Immature natural killer cell (primary cell): ENCODE results near the gene AOPEP. TPM values are rescaled to one million over a fixed set of nuclear protein-coding genes. Genes with fewer than 3 reads are reported as not detected.

ENCODE experiments used
- DNase-seq, 3 donors: peaks; one replicate each; pipeline ENCODE4 v3.0.0; 2022; ENCODE audit warnings: mixed read lengths in 1 of 3
- H3K27ac Mint-ChIP-seq, 6 donors: one replicate each; pipeline ENCODE4 v1.8.0; 2020; ENCODE audit warnings: mixed read lengths in 6 of 6, mild to moderate bottlenecking in 5 of 6, inconsistent platforms in 4 of 6, moderate library complexity in 3 of 6
- H3K27me3 Mint-ChIP-seq, 3 donors: one replicate each; pipeline ENCODE4 v1.8.0; 2020 to 2021; ENCODE audit warnings: low read depth in 3 of 3, mild to moderate bottlenecking in 3 of 3, mixed read lengths in 3 of 3, moderate library complexity in 3 of 3, inconsistent platforms in 1 of 3
- H3K36me3 Mint-ChIP-seq, 3 donors: one replicate each; pipeline ENCODE4 v1.8.0; 2020; ENCODE audit warnings: mixed read lengths in 3 of 3, inconsistent platforms in 2 of 3, mild to moderate bottlenecking in 2 of 3
- H3K4me1 Mint-ChIP-seq, 2 donors: one replicate each; pipeline ENCODE4 v1.8.0; 2020; ENCODE audit warnings: inconsistent platforms in 2 of 2, mild to moderate bottlenecking in 2 of 2, mixed read lengths in 2 of 2, moderate library complexity in 1 of 2
- H3K4me3 Mint-ChIP-seq, 5 donors: one replicate each; pipeline ENCODE4 v1.8.0; 2020; ENCODE audit warnings: mild to moderate bottlenecking in 5 of 5, mixed read lengths in 5 of 5, inconsistent platforms in 3 of 5, moderate library complexity in 3 of 5
- H3K9me3 Mint-ChIP-seq, 6 donors: one replicate each; pipeline ENCODE4 v1.8.0; 2020; ENCODE audit warnings: mild to moderate bottlenecking in 6 of 6, mixed read lengths in 6 of 6, inconsistent platforms in 4 of 6, moderate library complexity in 3 of 6
- polyA plus RNA-seq, 3 donors: library from polyadenylated mRNA; unstranded; fragments of 300-500 nt; fragmentation: Illumina TruSeq; gene quantifications; one replicate each; pipeline ENCODE4 v1.2.3, GENCODE V29; 2021

Gene AOPEP
- polyA plus RNA-seq, 3 donors from 2014 or later: 4.1 to 6.5 (median 5.2) TPM

DNA sequence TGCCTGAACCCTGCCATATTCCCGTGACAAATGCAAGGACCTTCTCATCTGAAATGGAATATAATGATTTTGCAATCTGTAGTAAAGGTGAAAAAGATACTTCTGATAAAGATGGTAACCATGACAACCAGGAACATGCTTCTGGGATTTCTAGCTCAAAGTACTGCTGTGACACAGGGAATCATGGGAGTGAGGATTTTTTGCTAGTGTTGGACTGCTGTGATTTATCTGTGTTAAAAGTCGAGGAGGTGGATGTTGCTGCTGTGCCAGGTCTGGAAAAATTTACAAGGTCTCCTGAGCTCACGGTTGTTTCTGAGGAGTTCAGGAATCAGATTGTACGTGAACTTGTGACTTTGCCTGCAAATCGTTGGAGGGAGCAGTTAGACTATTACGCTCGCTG is 33.5 kb downstream of the AOPEP start:
- H3K4me3 Mint-ChIP-seq: no peak overlapping the region
- no peaks in the 10 kb centered on the region for H3K9me3 Mint-ChIP-seq
- peaks cover 9 to 22% (median 19%) of the 10 kb centered on the region in 3 donors for H3K36me3 Mint-ChIP-seq
- no peaks in the 10 kb centered on the region for H3K27me3 Mint-ChIP-seq
- peaks cover 4 to 7% of the 10 kb centered on the region in 2 donors for H3K4me1 Mint-ChIP-seq
- no peak for DNase-seq
- H3K27ac Mint-ChIP-seq: peak overlapping the region in 1 of 6 donors; percentile 11

DNA sequence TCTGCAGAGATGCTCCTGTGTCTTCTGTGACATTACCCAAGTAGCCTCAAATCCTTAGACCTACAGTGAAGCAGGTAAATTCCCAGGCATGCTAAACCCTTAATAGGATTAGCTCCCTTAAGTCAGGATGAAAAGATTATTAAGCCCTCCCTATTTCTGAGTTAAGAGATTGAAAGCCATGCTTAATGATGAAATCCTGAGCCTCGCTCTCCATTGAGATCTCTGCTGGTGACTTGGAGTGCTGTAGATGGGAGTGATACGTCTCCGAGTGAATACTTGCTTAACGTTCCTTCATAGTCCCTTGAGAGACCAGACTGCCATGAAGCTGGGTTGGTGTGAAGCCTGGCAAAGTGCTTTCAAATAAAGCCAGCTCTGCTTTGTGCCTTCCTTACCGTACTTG is 34.2 kb downstream of the AOPEP start:
- Mint-ChIP-seq H3K27ac (peak overlapping the region in 1 of 6 donors; percentile 0), H3K9me3 (no peaks in the 10 kb centered on the region), H3K36me3 (peaks cover 9 to 22% (median 15%) of the 10 kb centered on the region in 3 donors), H3K4me3 (no peak overlapping the region), H3K4me1 (peaks cover 4 to 7% of the 10 kb centered on the region in 2 donors), H3K27me3 (no peaks in the 10 kb centered on the region)
- no peak for DNase-seq

DNA sequence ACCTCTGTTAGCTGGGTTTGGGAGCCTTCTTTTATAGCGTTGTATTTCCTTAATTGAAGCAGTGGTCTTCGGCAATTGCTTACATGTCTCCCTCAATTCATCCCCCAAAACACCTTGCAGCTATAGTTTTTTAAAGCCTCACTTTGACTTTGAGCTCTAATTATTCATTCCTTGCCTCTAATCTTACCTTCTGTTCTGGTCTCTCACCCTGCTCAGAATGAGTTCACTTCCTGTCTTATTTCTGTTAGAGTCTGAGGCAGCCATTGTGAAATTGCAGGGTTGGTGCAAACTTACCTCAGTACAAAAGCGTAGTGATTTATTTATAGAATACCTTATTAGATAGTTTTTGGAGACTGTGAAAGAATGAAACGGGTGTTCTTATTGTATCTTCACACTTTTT is 35.0 kb downstream of the AOPEP start:
- Mint-ChIP-seq H3K4me1 (peaks cover 4 to 7% of the 10 kb centered on the region in 2 donors), H3K27ac (peak overlapping the region in 1 of 6 donors; percentile 51), H3K27me3 (no peaks in the 10 kb centered on the region), H3K36me3 (peaks cover 9 to 22% (median 15%) of the 10 kb centered on the region in 3 donors), H3K4me3 (no peak overlapping the region), H3K9me3 (no peaks in the 10 kb centered on the region)
- no peak for DNase-seq

DNA sequence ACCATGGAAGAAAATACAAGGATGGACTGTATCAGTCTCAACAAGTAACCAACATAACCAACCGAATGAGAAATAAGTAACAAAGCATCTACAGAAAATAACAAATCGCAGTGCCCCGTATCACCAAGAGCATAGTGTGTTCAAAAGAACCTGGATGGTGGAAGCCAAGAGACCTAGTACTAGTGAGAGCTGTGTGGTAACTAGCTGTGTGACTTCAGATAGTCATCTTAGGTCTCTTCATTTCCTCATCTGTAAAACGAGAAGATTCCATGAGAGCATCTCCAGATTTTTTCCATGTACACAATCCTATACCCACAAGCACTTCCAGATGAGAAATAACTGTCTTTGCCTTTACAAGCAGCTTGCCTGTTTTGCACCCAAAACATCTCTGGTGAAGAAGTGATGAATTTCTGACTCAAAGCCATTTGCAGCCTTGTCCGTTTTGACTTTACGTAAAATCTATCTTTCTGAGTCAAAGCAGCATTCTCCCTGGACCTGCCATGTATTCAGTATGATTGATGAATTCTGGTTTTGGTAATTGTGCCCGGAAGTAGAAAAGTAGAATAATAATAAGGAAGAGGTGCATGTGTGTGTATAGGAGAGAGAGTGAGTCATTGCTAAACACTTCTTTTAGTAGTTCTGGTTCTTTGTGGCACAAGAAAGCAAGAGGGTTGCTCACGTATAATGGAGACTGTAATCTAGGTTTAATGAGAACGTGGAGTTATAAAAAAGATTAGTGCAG is 41.0 kb downstream of the AOPEP start:
- Mint-ChIP-seq H3K27ac (no peak overlapping the region), H3K36me3 (peaks cover 5 to 13% (median 10%) of the 10 kb centered on the region in 3 donors), H3K27me3 (no peaks in the 10 kb centered on the region), H3K4me1 (peaks cover 12 to 29% of the 10 kb centered on the region in 2 donors), H3K4me3 (no peak overlapping the region), H3K9me3 (no peaks in the 10 kb centered on the region)
- DNase-seq: no peak

- H3K27me3 Mint-ChIP-seq: no peaks in the 10 kb centered on the region
- H3K27ac Mint-ChIP-seq: no peak overlapping the region
- H3K4me1 Mint-ChIP-seq: peaks cover 12 to 35% of the 10 kb centered on the region in 2 donors
- no peaks in the 10 kb centered on the region for H3K9me3 Mint-ChIP-seq
- no peak for DNase-seq
- H3K4me3 Mint-ChIP-seq: no peak overlapping the region
- H3K36me3 Mint-ChIP-seq: peaks cover 11 to 16% (median 16%) of the 10 kb centered on the region in 3 donors
Measured at GRCh38 chr9:94768766-94769165, 42.3 kb downstream of the AOPEP start.

DNA sequence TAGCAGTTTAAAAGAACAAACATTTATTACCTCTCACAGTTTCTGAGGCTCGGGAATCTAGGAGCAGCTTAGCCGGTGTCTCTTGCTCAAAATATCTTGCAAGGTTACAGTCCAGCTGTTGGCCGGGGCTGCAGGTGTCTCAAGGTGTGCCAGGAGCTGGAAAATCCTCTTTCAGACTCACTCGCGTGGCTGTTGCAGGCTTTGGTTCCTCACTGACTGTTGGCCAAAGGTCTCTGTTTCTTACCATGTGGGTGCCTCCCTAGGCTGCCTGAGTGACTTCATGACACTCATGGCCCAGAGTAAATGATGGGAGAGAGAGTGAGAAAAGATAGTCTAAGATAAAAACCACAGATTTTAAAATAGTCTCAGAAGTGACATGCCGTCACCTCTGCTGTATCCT is 43.8 kb downstream of the AOPEP start:
- no peak overlapping the region for H3K4me3 Mint-ChIP-seq
- no peaks in the 10 kb centered on the region for H3K27me3 Mint-ChIP-seq
- peak overlapping the region in 1 of 6 donors; percentile 32 for H3K27ac Mint-ChIP-seq
- peaks cover 11 to 12% (median 12%) of the 10 kb centered on the region in 3 donors for H3K36me3 Mint-ChIP-seq
- DNase-seq: no peak
- H3K4me1 Mint-ChIP-seq: peaks cover 12 to 35% of the 10 kb centered on the region in 2 donors
- H3K9me3 Mint-ChIP-seq: no peaks in the 10 kb centered on the region

- no peak overlapping the region for H3K27ac Mint-ChIP-seq
- no peak overlapping the region for H3K4me3 Mint-ChIP-seq
- no peak for DNase-seq
- H3K36me3 Mint-ChIP-seq: peaks cover 11 to 12% (median 12%) of the 10 kb centered on the region in 3 donors
- H3K9me3 Mint-ChIP-seq: no peaks in the 10 kb centered on the region
- no peaks in the 10 kb centered on the region for H3K27me3 Mint-ChIP-seq
- peaks cover 12 to 35% of the 10 kb centered on the region in 2 donors for H3K4me1 Mint-ChIP-seq
Measured at GRCh38 chr9:94771096-94771495, 44.6 kb downstream of the AOPEP start.

DNA sequence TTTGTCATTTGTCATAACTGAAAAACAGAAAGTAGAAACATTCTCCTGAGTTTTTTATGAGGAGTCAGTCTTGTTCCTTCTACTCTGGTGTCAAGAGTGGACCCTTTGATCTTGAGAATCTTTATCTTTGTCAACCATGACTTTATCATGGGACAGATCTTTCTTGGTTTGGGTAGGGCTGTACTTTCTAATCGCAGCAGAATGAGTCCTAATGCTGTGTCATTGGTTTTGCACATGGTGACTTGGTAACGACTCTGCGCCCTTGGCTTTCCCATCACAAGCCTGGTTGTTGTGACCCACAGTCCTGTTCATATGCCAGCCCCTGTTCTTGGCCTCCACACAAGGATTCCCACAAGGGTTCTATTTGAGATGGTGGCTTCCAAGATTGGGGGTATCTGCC is 45.6 kb downstream of the AOPEP start:
- peaks cover 12 to 35% of the 10 kb centered on the region in 2 donors for H3K4me1 Mint-ChIP-seq
- no peak for DNase-seq
- no peaks in the 10 kb centered on the region for H3K27me3 Mint-ChIP-seq
- H3K27ac Mint-ChIP-seq: no peak overlapping the region
- no peaks in the 10 kb centered on the region for H3K9me3 Mint-ChIP-seq
- H3K36me3 Mint-ChIP-seq: peaks cover 10 to 11% (median 10%) of the 10 kb centered on the region in 3 donors
- no peak overlapping the region for H3K4me3 Mint-ChIP-seq

GRCh38 chr9:94772639-94773303 is 46.3 kb downstream of the AOPEP start:
- no peak overlapping the region for H3K27ac Mint-ChIP-seq
- H3K9me3 Mint-ChIP-seq: no peaks in the 10 kb centered on the region
- no peak for DNase-seq
- no peaks in the 10 kb centered on the region for H3K27me3 Mint-ChIP-seq
- peaks cover 12 to 35% of the 10 kb centered on the region in 2 donors for H3K4me1 Mint-ChIP-seq
- peaks cover 8% of the 10 kb centered on the region in 3 donors for H3K36me3 Mint-ChIP-seq
- no peak overlapping the region for H3K4me3 Mint-ChIP-seq

DNA sequence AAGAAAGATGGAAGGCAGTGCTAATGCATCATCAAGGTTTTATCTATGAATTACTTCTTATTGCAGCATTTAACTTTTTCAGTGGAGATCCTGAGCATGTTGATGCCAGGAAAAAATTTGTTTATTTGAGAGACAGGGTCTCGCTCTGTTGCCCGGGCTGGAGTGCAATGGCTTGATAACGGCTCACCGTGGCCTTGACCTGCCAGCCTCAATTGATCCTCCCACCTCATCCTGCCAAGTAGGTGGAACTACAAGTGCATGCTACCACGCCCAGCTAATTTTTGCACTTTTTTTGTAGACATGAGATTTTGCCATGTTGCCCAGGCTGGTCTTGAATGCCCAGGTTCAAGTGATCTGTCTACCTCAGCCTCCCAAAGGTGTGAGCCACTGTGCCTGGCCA is 47.2 kb downstream of the AOPEP start:
- peaks cover 6 to 12% (median 8%) of the 10 kb centered on the region in 3 donors for H3K36me3 Mint-ChIP-seq
- H3K4me3 Mint-ChIP-seq: no peak overlapping the region
- H3K27ac Mint-ChIP-seq: no peak overlapping the region
- DNase-seq: no peak
- peaks cover 12 to 35% of the 10 kb centered on the region in 2 donors for H3K4me1 Mint-ChIP-seq
- H3K27me3 Mint-ChIP-seq: no peaks in the 10 kb centered on the region
- no peaks in the 10 kb centered on the region for H3K9me3 Mint-ChIP-seq

GRCh38 chr9:94778013-94778412 is 51.5 kb downstream of the AOPEP start:
- DNase-seq: no peak
- H3K4me3 Mint-ChIP-seq: no peak overlapping the region
- no peaks in the 10 kb centered on the region for H3K9me3 Mint-ChIP-seq
- peaks cover 0 to 6% of the 10 kb centered on the region in 2 donors for H3K4me1 Mint-ChIP-seq
- H3K27me3 Mint-ChIP-seq: no peaks in the 10 kb centered on the region
- H3K36me3 Mint-ChIP-seq: peaks cover 6 to 10% (median 8%) of the 10 kb centered on the region in 3 donors
- H3K27ac Mint-ChIP-seq: no peak overlapping the region

GRCh38 chr9:94779031-94779430 is 52.5 kb downstream of the AOPEP start:
- H3K36me3 Mint-ChIP-seq: peaks cover 0 to 4% (median 3%) of the 10 kb centered on the region in 3 donors
- no peaks in the 10 kb centered on the region for H3K9me3 Mint-ChIP-seq
- no peak overlapping the region for H3K4me3 Mint-ChIP-seq
- H3K4me1 Mint-ChIP-seq: no peaks in the 10 kb centered on the region
- H3K27me3 Mint-ChIP-seq: no peaks in the 10 kb centered on the region
- H3K27ac Mint-ChIP-seq: no peak overlapping the region
- no peak for DNase-seq

DNA sequence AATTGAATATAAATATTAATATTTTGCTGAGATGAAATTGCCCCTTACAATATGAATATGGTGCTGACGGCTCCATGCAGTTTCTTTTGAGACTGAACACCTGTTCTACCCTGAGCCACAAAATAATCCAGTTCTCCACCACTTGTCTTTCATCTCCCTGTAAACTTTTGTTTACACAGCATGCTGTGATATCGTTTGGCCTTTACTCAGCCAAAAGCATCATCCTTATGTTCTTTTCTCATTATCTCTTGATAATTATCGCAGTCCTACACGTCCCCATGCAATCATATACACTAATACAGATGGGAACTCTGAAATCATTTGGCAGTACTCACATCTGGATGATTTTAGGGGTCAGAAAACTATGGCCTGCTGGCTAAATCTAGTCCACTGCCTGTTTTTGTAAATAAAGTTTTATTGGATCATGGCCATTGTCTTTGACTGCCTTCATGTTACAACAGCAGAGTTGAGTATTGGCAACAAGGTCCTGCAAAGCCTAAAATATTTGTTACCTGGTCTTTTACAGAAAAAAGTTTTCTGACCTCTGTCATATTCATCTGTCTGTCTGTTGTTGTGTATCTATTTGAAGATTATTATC is 53.3 kb downstream of the AOPEP start:
- peaks cover 0 to 4% (median 3%) of the 10 kb centered on the region in 3 donors for H3K36me3 Mint-ChIP-seq
- H3K27me3 Mint-ChIP-seq: no peaks in the 10 kb centered on the region
- DNase-seq: no peak
- peak overlapping the region in 1 of 6 donors; percentile 11 for H3K27ac Mint-ChIP-seq
- no peaks in the 10 kb centered on the region for H3K4me1 Mint-ChIP-seq
- no peaks in the 10 kb centered on the region for H3K9me3 Mint-ChIP-seq
- H3K4me3 Mint-ChIP-seq: no peak overlapping the region

DNA sequence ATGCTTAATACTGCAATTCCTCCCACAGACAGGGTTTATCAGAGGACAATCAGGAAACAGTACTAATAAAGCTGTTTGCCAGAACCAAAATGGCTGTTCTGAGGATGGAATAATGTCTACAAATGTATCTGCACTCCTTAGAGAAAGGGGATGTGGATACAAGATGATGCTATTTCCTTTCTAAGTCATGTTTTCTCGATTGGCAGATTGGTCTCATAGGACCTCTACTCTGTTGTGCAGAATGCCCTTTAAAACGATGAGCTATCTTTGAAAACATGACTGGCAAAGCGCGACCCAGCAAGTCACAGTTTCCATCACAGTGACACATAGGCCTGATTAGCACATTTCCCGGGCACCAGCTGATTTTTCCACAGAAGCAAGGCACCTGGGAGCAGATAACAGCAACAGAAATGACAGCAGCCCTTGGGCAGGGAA is 54.0 kb downstream of the AOPEP start:
- Mint-ChIP-seq H3K27me3 (no peaks in the 10 kb centered on the region), H3K27ac (no peak overlapping the region), H3K4me1 (no peaks in the 10 kb centered on the region), H3K9me3 (no peaks in the 10 kb centered on the region), H3K36me3 (peaks cover 0 to 4% (median 3%) of the 10 kb centered on the region in 3 donors), H3K4me3 (no peak overlapping the region)
- DNase-seq: no peak
